ENCODE results near the gene WASL. TPM values are rescaled to one million over a fixed set of nuclear protein-coding genes. Genes with fewer than 3 reads are reported as not detected.

WASL gene
- total and polyA plus RNA-seq, 2 of the 13 experiments (the other 11 are each of a cell fraction or from before 2014, with no cell fraction given) = 7.9 to 12.8 TPM

DNA sequence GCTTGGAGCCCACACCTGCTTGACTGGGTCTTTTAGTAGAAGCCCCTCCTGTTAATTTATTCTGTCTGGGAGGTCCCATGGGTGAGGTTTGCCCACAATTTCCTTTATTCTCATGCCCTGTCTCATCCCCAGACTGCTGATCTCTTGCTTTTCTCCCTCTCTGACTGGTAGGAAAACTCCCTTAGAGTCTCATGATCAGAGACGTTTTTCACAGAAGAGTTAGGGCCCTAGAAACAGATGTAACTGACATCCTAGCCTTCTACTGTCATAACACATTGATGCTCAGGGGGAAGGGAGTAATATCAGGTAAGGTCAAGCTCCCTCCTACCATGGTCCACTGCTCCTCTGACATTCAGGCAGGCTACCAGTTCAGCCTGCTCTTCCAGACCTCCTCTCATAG is 43.7 kb upstream of the WASL start:
- ATAC-seq = no peak
- no TSS peak for BruUV-seq (replicated peaks)
- 0% methylated on average over 1 of the region's 1 CpG for WGBS (ENCODE audit: low lambda C conversion rate)
- POLR2A ChIA-PET = no interaction called here
- no peaks in the 10 kb centered on the region for H3K9me3 ChIP-seq (ENCODE audit: low read length)
- H3K4me3 ChIP-seq (replicated peaks in 1 of 3; ENCODE audit: insufficient read depth in 1 of 3, low read depth in 2 of 3, low read length in 3 of 3) = no peak overlapping the region
- CTCF ChIA-PET (ENCODE audit: low intra/inter-chr PET ratio, low total read pairs) = no interaction called here
- no peak overlapping the region for H3K27ac ChIP-seq (ENCODE audit: extremely low read length, insufficient read depth, low read length)
- H3K4me1 ChIP-seq (ENCODE audit: insufficient read depth, low read length) = peaks cover 32% of the 10 kb centered on the region
- H3K27me3 ChIP-seq (ENCODE audit: control insufficient read depth in 1 of 2, insufficient read depth in 2 of 2, low read length in 2 of 2) = no peaks in the 10 kb centered on the region
- H4K20me1 ChIP-seq (ENCODE audit: insufficient read depth, low read length) = no peaks in the 10 kb centered on the region
- FAIRE-seq = no peak
- no peak overlapping the region for H3K4me2 ChIP-seq (ENCODE audit: low read depth, low read length)
- TF ChIP-seq CENPX (CRISPR knock-in tag; IDR thresholded peaks at IDR 0.05) (no peak), ZNF629 (CRISPR knock-in tag; conservative IDR thresholded peaks at IDR 0.05) (no peak), ZBTB7A (CRISPR knock-in tag; IDR thresholded peaks at IDR 0.05) (no peak), RBAK (CRISPR knock-in tag; IDR thresholded peaks at IDR 0.05) (no peak), SRSF1 (optimal IDR thresholded peaks at IDR 0.05; ENCODE audit: low read depth, low read length) (no peak), HDAC1 (CRISPR knock-in tag; IDR thresholded peaks at IDR 0.05) (no peak), AHR (CRISPR knock-in tag; IDR thresholded peaks at IDR 0.05) (no peak), GABPB1 (CRISPR knock-in tag; IDR thresholded peaks at IDR 0.05) (no peak), ZNF546 (CRISPR knock-in tag; conservative IDR thresholded peaks at IDR 0.05) (no peak), SRY (CRISPR knock-in tag; IDR thresholded peaks at IDR 0.05) (no peak), ZNF234 (CRISPR knock-in tag; conservative IDR thresholded peaks at IDR 0.05) (no peak)
- TF ChIP-seq, protein P1, sequence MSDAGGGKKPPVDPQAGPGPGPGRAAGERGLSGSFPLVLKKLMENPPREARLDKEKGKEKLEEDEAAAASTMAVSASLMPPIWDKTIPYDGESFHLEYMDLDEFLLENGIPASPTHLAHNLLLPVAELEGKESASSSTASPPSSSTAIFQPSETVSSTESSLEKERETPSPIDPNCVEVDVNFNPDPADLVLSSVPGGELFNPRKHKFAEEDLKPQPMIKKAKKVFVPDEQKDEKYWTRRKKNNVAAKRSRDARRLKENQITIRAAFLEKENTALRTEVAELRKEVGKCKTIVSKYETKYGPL (CRISPR knock-in tag; IDR thresholded peaks at IDR 0.05) = no peak
- TF ChIP-seq, protein P2, sequence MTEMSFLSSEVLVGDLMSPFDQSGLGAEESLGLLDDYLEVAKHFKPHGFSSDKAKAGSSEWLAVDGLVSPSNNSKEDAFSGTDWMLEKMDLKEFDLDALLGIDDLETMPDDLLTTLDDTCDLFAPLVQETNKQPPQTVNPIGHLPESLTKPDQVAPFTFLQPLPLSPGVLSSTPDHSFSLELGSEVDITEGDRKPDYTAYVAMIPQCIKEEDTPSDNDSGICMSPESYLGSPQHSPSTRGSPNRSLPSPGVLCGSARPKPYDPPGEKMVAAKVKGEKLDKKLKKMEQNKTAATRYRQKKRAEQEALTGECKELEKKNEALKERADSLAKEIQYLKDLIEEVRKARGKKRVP (CRISPR knock-in tag; IDR thresholded peaks at IDR 0.05) = no peak
- TF ChIP-seq, protein P3, sequence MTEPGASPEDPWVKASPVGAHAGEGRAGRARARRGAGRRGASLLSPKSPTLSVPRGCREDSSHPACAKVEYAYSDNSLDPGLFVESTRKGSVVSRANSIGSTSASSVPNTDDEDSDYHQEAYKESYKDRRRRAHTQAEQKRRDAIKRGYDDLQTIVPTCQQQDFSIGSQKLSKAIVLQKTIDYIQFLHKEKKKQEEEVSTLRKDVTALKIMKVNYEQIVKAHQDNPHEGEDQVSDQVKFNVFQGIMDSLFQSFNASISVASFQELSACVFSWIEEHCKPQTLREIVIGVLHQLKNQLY (CRISPR knock-in tag; IDR thresholded peaks at IDR 0.05) = no peak
- TF ChIP-seq, protein P4, sequence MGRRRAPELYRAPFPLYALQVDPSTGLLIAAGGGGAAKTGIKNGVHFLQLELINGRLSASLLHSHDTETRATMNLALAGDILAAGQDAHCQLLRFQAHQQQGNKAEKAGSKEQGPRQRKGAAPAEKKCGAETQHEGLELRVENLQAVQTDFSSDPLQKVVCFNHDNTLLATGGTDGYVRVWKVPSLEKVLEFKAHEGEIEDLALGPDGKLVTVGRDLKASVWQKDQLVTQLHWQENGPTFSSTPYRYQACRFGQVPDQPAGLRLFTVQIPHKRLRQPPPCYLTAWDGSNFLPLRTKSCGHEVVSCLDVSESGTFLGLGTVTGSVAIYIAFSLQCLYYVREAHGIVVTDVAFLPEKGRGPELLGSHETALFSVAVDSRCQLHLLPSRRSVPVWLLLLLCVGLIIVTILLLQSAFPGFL (CRISPR knock-in tag; IDR thresholded peaks at IDR 0.05) = no peak
- TF ChIP-seq, protein P5, sequence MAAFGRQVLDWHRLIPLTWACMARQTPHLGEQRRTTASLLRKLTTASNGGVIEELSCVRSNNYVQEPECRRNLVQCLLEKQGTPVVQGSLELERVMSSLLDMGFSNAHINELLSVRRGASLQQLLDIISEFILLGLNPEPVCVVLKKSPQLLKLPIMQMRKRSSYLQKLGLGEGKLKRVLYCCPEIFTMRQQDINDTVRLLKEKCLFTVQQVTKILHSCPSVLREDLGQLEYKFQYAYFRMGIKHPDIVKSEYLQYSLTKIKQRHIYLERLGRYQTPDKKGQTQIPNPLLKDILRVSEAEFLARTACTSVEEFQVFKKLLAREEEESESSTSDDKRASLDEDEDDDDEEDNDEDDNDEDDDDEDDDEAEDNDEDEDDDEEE (CRISPR knock-in tag; IDR thresholded peaks at IDR 0.05) = no peak
- DNase-seq (ENCODE audit: low spot score) = no peak
- no peaks in the 10 kb centered on the region for H3K36me3 ChIP-seq (replicated peaks in 1 of 2; ENCODE audit: control insufficient read depth in 1 of 2, insufficient read depth in 2 of 2, low read length in 2 of 2)
- no peak overlapping the region for H2AFZ ChIP-seq (ENCODE audit: low read length)
- intact Hi-C loops (cut with micrococcal nuclease; ENCODE audit: unreplicated experiment) = no loop called here
- no peaks in the 10 kb centered on the region for H3K79me2 ChIP-seq (ENCODE audit: insufficient read depth, low read length)
- in situ Hi-C loops (cut with HindIII; ENCODE audit: extremely low pct_ligation_motif_present, low pct_unique_long_range_greater_than_20kb) = no loop called here
- no peak overlapping the region for H3K9ac ChIP-seq (ENCODE audit: insufficient read depth, low read depth, low read length)
